NCI-H1436 (cell line): ENCODE results near the gene CARMIL1.

Source experiments
- DNase-seq: peaks from one replicate; lab custom pipeline; 2025; lab: John Stamatoyannopoulos, UW

CARMIL1 gene

DNA sequence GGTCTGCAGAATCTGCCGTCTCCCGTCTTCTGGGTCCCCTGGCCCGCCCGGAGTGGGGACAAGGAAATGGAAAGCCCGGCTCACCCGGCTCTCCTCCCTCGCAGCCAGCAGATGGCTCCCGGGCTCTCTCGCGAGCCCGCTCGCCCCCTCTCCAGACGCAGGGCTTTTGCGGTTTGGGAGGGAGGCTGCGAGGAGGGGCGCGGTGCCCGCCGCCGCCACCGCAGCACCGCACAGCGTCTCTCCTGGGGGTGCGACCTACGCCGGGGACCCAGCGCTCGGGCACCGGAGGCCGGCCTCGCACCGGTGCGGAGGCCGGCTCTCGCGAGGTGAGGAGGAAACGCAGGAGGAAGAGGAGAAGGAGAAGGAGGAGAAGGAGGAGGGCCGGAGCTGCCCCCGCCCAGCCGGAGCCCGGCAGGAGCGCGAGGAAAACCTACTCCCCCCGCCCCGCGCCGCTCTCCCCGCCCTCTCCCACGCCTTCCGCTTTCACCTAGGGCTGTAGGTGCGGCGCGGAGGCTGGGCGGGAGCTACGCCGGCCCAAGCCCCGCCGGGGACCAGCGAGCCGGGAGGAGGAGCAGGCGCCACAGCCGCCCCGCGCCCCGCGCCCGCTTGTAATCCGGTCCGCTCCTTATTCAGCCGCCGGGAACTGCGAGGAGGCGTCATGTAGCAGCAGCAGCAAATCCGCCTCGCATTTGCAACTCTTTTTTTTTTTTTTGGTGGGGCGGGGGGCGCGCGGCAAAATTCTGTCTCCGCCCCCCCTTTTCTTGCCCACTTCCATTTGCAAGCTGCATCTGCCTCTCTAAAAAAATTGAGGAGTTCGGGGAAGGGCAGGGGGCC lies at the start of gene CARMIL1:
Gene CARMIL1, plus strand, starts transcription at position 461 of the 834 bp plus-strand sequence. CDS start 422 bp downstream, outside the sequence.
- peak; percentile 85 for DNase-seq

DNA sequence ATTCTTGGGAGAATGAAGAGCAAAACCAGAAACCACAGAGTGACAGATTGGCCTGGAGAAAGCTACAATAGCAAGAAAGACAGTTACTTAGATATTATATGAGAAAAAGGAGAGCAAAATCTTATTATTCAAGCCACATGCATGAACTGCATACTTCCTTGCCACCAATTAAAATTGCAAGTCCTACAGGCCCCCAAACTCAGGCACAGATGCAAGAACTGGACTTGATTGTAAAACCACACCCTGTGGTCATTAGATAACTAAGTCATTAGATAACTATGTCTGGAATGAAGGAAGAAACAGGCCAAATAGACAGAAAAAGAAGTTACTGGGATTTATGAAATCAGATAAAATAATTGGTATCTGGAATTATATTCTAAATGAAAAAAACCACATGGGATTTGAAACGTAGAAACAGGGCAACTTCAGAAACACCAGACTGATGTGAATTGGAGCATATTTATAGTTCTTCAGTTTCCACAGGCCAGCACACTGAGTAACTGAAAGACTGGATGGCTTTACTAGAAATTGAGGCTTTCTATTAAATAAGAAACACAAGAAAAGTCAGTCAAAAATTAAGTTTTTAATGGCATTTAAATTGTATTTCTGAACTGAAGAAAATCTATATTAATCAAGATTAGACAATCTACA lies 49.4 kb upstream of the CARMIL1 start:
- no peak for DNase-seq

- DNase-seq: no peak
These were observed 46.7 kb upstream of the CARMIL1 start for GRCh38 chr6:25232479-25232878.

GRCh38 chr6:25233226-25233625 lies 45.9 kb upstream of the CARMIL1 start:
- DNase-seq: no peak

- DNase-seq: no peak
These were observed 41.6 kb upstream of the CARMIL1 start for GRCh38 chr6:25237579-25237978.

- no peak for DNase-seq
These were observed 40.1 kb upstream of the CARMIL1 start for GRCh38 chr6:25239059-25239458.

GRCh38 chr6:25239498-25239897 lies 39.7 kb upstream of the CARMIL1 start:
- no peak for DNase-seq

- DNase-seq: no peak
These were observed 36.6 kb upstream of the CARMIL1 start for GRCh38 chr6:25242567-25242966.

DNA sequence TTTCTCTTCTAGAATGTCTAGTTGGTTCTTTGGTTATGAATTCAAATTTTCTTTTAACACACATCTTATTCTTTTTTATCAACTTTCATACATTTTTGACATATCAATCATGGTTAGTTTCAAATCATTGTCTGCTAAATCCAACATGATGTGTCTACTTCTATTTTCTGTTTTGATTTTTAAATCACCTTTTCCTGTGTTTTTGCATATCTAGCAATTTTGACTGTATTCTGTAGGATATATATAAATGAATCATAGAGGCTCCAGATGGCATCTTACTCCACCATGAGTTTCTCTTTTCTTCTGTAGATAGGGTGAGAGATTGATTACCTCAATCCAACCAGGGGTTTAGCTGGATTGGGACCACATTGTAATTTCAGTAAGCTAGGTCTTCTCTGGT lies 34.3 kb upstream of the CARMIL1 start:
- no peak for DNase-seq

DNA sequence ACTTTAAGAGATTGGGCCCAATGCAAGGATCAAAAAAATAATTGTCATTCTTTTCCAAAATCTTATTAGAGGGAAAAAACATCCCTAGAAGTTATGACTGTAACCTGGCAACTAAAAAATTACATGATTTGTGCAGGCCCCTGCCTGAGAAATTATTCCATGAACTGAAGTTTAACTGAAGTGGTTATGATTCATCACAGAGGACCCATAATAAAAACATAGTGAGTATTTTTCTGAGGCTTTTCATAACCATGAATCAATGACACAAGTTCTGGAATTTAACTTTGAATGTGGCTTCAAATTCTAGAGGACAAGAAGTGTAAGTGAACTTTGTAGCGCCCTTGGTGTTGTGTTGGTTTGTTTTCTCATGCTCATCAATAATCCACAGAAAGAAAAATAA lies 31.1 kb upstream of the CARMIL1 start:
- DNase-seq: no peak

- no peak for DNase-seq
These were observed 30.0 kb upstream of the CARMIL1 start for GRCh38 chr6:25249133-25249532.

DNA sequence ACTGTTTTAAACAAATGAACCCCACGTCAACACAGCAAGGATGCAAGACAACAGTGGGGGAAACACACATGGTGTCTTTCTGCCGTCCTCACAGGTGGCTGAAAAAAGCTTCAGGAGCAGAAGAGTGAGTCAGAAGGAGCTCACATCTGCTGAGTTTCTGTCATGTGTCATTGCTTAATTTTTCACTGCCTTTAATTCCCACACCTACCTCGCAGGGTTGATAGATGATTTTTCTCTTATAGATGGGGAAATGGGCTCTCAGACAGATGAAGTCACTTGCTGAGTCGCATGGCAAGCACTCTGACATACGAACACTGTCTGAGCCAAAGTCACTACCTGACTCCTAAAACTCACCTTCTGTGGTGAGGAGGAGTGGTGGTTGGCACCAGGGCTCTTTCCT lies 28.3 kb upstream of the CARMIL1 start:
- no peak for DNase-seq

DNA sequence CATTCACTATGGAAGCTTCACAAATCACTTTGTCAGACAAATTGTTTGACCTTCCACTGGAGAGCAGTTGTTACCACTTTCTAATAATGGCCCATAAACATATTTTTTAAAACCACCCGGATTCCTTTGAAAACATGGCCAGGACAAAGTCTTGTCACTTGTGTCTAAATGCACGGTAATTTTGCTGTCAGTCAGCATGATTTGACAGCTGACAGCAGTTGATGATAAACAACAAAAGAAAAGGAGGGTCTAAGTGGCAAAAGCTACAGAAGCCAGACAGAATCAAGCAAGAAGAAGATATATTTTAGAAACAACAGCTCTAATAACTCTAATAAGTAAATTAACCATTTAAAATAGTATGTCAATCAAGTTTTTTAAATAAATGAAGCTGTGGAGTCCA lies 27.7 kb upstream of the CARMIL1 start:
- no peak for DNase-seq

DNA sequence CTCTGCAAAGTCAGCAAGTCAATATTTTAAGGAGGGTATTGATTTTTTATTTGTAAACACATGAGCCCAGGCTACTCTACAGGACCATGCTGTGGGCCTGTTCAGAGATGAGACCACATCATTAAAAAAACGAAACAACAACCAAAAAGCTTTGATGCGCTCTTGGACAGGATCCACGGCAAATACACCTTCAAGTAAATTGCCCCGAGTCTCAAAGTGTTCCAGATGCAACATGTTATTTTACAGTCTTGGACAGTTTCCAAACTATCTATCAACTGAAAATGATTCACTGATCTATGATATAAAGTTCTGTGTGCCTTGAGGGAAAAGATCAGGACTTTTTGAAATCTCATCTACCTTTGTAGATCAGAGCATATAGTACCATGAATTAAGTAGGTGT lies 25.8 kb upstream of the CARMIL1 start:
- DNase-seq: peak; percentile 18

DNA sequence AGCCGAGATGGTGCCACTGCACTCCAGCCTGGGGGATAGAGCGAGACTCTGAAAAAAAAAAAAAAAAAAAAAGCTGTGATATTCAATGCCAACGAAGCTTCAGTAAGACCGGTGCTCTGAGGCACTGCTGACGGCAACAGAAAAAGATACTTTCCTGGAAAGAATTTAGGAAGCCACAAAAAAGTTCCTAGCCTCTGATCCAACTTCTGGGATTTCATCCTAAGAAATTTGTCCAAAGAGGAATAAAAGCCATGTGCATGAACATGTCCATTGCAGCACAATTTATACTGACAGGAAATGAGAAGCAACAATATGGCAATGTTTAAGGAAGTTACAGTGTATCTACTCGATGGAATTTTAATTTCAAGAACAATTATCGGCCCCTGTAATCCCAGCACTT lies 24.5 kb upstream of the CARMIL1 start:
- no peak for DNase-seq

DNA sequence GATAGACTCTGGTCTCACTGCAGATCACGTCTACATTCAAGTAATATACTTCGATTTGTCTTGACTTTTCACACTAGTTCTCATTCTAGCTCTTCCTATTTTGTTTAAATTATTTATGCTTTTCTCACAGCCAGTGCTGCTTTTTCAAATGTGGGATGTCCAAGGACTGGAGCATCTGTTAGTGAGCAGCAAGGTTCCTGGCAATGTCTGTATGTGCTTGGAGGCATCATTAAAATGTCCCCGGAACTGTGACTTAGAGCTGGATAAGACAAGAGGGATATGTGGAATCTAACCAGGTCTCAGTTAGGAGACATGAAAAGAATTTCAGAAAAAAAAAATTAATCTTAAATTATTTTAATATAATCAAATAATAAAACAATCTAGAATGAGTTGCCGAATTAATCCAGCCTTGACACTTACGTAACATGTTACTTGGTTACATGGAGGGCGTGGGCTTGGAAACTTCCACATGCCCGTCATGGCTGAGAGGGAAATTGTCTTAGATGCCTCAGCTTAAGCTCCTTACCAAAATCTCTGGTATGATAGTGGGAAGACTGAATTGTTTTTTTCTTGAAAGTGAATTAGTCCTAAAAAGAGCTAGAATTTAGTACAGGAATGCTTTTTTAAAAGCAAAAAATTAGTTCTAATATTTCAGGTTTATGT lies 21.4 kb upstream of the CARMIL1 start:
- no peak for DNase-seq

DNA sequence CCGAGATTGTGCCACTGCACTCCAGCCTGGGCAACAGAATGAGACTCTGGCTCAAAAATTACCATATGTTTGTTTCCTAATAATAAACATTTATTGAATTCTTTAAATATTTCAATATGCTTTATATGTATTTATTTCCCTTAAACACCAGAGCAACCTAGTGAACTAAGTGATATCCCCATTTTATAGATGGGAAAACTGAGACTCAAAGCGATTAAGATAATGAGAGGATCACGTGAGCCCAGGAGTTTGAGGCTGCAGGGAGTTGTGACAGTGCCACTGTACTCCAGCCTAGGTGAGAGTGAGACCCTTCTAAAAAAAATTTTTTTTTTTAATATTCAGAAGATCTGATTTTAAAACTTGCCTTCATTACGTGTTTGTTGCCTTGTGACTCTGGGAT lies 19.4 kb upstream of the CARMIL1 start:
- DNase-seq: no peak

- no peak for DNase-seq
These were observed 15.5 kb upstream of the CARMIL1 start for GRCh38 chr6:25263657-25264056.

- no peak for DNase-seq
These were observed 12.6 kb upstream of the CARMIL1 start for GRCh38 chr6:25266456-25267100.

- DNase-seq: no peak
These were observed 11.5 kb upstream of the CARMIL1 start for GRCh38 chr6:25267662-25268061.

- no peak for DNase-seq
These were observed 8.6 kb upstream of the CARMIL1 start for GRCh38 chr6:25270559-25270958.

GRCh38 chr6:25275436-25275835 lies 3.7 kb upstream of the CARMIL1 start:
- no peak for DNase-seq

- DNase-seq: no peak
These were observed 1.8 kb upstream of the CARMIL1 start for GRCh38 chr6:25277386-25277785.
